ENCODE measurements around the gene PLCB3.
"Not testable (repeated sequence)": the region's sequence is repeated elsewhere in the genome, so short reads cannot be mapped to it uniquely, and the experiment has no call there.

Gene PLCB3

DNA sequence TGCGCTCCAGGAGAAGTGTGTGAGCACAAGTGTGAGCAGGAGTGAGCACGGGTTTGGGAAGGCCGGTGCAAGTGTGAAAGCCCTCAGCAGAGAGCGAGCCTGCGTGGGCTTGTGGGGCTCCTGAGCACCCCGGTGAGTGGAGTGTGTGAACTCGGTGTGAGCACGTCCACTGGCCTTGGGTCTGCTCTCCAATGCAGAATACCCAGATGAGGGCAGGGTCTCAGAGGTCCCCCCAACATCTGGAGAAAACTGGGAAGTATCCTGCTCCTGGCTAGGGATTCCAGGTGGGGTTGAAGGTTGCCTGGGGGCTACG is 55.2 kb downstream of the PLCB3 start:
- no peak for DNase-seq

DNA sequence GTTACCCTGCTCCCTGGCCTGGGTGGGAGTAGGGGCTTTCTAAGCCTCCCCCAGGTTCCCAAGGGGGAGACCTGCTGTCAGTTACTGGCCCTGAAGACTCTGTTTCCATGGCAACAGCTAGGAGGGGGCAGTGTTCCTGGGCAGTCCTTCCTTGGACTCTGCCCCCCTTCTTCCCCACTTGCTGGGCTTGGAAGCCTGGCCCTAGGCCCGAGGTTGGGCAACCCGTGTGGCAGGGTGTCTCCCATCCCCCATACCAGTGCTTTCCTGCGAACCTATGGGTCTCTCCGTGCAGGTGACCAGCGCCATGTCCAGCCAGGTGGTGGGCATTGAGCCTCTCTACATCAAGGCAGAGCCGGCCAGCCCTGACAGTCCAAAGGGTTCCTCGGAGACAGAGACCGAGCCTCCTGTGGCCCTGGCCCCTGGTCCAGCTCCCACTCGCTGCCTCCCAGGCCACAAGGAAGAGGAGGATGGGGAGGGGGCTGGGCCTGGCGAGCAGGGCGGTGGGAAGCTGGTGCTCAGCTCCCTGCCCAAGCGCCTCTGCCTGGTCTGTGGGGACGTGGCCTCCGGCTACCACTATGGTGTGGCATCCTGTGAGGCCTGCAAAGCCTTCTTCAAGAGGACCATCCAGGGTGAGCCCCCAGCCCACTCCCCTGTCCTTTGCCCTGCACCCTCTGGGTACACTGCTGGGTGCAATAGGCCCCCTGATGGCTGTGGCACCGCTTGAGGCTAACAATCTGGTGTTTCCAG is 55.7 kb downstream of the PLCB3 start:
- no peak for DNase-seq

DNA sequence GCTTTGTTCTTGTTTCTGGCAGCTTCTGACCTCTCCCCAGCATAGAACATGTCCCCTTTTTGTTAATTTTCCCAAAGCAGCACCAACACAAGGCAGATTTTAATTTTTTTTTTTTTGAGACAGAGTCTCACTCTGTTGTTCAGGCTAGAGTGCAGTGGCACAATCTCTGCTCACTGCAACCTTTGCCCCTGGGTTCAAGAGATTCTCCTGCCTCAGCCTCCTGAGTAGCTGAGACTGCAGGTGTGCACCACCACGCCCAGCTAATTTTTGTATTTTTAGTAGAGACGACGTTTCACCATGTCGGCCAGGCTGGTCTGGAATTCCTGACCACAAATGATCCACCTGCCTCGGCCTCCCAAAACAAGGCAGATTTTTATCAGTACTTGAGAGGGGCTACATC is 56.5 kb downstream of the PLCB3 start:
- DNase-seq: not testable (repeated sequence)

DNA sequence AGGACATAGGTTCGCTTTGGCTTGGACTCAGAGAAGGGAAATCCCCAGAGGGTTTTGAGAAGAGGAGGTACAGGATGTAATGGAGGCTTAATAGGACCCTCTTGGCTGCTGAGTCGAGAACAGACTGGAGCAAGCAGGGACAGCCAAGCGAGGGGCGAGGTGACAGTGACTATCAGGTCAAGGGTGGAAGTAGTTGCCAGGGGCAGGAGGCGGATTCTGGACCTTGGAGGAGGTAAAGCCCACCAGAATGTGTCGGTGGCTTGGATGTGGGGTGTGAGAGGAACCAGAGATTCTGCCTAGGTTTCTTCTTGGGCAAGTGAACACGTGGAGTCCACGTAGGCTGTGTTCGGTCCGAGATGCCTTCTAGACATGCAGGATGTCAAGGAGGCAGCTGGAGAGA is 61.6 kb downstream of the PLCB3 start:
- no peak for DNase-seq

DNA sequence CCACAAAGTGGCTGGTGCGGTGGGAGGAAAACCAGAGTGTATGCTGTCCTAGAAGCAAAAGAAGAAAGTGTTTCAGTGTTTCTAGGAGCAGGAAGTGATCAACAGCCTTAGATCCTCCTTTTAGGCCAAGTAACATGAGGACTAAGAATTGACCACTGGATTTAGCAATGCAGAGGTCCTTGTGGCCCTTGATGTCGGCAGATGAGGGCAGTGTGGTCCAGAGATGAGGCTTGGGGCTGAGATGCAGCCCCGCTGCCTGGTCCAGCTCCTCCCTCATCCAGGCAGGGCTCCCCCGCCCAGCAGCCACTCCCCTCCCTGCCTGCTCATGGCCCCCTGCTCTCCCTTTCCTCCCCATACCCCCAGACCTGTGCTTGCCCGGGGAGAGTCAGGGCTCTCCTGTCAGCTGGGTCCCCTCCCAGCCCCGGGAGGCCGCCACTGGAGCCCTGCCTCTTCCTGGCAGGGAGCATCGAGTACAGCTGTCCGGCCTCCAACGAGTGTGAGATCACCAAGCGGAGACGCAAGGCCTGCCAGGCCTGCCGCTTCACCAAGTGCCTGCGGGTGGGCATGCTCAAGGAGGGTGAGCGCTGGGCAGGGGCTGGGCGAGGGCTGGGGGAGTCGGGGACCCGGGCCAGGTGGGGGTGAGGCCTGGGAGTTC is 62.3 kb downstream of the PLCB3 start:
- no peak for DNase-seq

DNA sequence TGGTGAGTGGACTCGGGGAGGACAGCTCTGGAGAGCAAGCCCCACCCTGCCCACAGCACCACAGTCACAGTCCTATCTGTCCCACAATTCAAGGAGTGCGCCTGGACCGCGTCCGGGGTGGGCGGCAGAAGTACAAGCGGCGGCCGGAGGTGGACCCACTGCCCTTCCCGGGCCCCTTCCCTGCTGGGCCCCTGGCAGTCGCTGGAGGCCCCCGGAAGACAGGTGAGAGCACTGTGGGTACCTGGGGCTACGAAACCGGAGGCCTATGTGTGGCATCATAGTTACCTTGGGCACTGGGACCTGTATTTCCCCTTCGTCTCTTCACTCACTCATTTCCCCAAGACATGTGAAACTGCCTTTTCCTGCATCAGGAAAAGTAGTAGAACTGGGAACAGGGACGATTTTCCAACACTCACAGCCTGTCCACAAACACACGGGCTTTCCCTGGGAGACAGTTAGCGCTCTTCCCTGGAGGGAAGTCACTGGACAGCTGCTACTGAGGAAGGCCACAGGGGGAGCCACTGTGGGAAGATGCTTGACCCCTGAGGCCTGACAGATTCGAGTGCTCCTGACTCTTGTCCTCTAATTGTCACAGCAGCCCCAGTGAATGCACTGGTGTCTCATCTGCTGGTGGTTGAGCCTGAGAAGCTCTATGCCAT is 62.9 kb downstream of the PLCB3 start:
- DNase-seq: no peak

DNA sequence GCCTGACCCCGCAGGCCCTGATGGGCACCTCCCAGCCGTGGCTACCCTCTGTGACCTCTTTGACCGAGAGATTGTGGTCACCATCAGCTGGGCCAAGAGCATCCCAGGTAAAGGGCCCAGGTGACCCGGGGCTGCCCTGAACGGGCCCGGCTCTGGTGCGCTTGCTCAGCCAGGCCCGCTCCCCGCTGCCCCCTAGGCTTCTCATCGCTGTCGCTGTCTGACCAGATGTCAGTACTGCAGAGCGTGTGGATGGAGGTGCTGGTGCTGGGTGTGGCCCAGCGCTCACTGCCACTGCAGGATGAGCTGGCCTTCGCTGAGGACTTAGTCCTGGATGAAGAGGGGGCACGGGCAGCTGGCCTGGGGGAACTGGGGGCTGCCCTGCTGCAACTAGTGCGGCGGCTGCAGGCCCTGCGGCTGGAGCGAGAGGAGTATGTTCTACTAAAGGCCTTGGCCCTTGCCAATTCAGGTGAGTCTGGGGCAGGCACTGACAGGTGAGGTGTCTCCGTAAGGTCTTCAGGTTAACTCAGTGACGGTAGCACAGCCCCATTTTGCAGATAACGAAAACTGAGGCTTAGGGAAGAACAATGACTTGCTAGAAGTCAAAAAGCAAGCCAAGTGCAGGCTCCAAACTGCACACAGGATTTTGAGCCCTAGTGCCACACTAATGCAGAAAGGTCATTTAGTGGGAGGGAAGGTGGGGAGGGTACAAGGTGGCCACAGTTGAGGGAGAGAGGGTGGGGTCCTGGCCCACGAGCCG is 63.7 kb downstream of the PLCB3 start:
- no peak for DNase-seq

DNA sequence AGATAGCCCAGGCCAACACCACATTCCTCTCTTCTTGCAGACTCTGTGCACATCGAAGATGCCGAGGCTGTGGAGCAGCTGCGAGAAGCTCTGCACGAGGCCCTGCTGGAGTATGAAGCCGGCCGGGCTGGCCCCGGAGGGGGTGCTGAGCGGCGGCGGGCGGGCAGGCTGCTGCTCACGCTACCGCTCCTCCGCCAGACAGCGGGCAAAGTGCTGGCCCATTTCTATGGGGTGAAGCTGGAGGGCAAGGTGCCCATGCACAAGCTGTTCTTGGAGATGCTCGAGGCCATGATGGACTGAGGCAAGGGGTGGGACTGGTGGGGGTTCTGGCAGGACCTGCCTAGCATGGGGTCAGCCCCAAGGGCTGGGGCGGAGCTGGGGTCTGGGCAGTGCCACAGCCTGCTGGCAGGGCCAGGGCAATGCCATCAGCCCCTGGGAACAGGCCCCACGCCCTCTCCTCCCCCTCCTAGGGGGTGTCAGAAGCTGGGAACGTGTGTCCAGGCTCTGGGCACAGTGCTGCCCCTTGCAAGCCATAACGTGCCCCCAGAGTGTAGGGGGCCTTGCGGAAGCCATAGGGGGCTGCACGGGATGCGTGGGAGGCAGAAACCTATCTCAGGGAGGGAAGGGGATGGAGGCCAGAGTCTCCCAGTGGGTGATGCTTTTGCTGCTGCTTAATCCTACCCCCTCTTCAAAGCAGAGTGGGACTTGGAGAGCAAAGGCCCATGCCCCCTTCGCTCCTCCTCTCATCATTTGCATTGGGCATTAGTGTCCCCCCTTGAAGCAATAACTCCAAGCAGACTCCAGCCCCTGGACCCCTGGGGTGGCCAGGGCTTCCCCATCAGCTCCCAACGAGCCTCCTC is 64.6 kb downstream of the PLCB3 start:
- DNase-seq: not testable (repeated sequence)

DNA sequence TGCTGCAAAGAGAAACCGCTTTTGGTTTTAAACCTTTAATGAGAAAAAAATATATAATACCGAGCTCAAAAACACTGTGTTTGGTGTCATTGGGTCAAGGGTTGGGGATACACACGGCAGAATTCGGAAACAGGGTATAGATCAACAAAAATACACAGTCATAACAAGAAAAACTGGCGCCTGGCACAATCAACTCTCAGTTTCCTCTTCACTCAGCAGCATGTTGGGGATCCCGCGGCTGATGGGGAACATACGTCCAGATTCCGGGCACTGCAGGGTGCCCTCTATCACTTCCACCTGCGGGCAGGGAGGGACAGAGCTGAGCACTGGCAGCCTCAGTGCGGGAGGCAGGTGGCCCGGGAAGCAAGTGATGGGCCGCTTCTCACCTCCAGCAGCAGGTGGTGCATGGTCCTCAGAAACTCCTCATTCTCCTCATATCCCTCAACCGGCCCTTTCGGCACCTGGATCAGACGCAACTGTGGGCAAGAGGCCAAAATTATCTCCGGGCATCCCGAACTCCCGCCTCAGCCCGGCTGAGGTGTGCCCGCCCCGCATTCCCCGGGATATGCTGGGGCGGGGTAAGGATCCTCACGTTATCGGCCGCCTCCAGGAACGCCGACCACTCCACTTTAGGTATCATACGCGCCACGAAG is 65.5 kb downstream of the PLCB3 start:
- peak; percentile 45 to 49 for DNase-seq

DNA sequence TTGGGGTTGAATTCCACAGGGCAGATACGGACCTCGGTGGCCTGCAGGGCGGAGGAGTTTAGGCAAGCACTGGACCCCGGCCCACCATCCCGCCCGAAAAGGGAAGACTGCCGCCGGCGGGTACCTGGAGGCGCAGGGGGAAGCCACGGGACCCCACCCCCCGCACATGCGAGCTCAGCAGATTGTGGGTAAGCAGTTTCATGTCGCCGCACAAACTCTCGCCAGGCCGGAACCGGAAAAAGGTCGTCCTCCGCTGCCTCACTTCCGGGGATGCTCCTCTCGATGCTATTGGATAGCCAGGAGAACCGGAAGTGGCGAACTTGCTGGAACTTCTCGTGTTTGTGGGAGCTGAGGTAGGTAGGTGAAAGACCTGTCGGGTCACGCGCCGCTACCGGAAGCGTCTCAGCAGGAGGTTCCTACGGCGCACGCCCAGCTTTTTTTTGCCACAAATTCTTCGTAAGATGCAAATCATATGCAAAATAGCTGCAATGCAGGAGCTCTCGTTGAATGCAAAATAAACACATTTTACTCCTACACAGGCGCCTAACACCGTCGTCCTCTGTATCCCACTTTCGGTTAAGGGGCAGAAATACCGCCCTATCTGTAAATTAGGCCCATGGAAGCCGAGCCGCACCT is 66.1 kb downstream of the PLCB3 start, which contains the start of gene TRMT112:
TRMT112 (minus strand) TSS at position 235 of the 636 bp plus-strand sequence; CDS start at position 202, 33 bp downstream.
- DNase-seq: peak; percentile 98 to 99

DNA sequence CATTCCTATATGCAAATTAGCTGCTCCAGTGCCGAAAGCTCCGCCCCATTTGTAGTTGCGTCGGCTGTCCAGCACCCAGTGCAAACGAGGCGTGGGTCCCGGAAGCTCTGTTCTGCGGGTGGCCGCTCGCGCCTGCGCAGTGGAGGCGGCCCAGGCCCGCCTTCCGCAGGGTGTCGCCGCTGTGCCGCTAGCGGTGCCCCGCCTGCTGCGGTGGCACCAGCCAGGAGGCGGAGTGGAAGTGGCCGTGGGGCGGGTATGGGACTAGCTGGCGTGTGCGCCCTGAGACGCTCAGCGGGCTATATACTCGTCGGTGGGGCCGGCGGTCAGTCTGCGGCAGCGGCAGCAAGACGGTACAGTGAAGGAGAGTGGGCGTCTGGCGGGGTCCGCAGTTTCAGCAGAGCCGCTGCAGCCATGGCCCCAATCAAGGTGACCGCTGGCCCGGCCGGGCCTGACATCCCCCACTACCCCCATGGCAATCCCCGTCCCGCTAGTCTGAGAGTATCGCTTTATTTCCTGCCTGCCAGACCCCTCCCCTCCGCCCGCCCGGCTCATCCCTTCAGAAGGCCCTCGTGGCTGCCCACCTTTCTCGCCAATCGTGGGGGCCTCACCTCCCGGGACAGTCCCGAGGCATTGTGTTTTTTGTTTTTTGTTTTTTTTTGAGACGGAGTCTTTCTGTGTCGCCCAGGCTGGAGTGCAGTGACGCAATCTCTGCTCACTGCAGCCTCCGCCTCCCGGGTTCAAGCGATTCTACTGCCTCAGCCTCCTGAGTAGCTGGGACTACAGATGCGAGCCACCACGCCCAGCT is 66.8 kb downstream of the PLCB3 start, which contains the start of gene PRDX5:
PRDX5 (plus strand) TSS at position 161 of the 805 bp plus-strand sequence; CDS start at position 256, 95 bp downstream.
- peak; percentile 97 to 98 for DNase-seq

All from CD4-positive, alpha-beta T cell treated with Interleukin-4 for 1 hour (primary cell).